Thymus (tissue), 11 donors: ENCODE results near the gene PLEKHG4B. TPM values are rescaled to one million over a fixed set of nuclear protein-coding genes. Genes with fewer than 3 reads are reported as not detected.

ENCODE experiments used
- DNase-seq, 9 donors: peaks; one replicate each; pipeline ENCODE4 v3.0.0-alpha.2; 2013; ENCODE audit warnings: low spot score in 9 of 9, low read depth in 6 of 9, missing footprints in 1 of 9
- H3K27ac ChIP-seq, 2 donors: one replicate each; pipeline ENCODE4 v1.5.1; 2013; ENCODE audit warnings: control low read depth in 1 of 2, low read depth in 1 of 2, low read length in 1 of 2, mild to moderate bottlenecking in 1 of 2, moderate library complexity in 1 of 2
- H3K27me3 ChIP-seq, 2 donors: one replicate each; pipeline ENCODE4 v1.5.1; 2013; ENCODE audit warnings: low read length in 1 of 2; ENCODE audit not compliant: control insufficient read depth in 2 of 2, insufficient read depth in 1 of 2
- H3K36me3 ChIP-seq, 2 donors: one replicate each; pipeline ENCODE4 v1.5.1; 2013; ENCODE audit warnings: low read length in 1 of 2, mild to moderate bottlenecking in 1 of 2, moderate library complexity in 1 of 2; ENCODE audit not compliant: control insufficient read depth in 2 of 2, insufficient read depth in 2 of 2
- H3K4me1 ChIP-seq, 2 donors: one replicate each; pipeline ENCODE4 v1.5.1; 2013; ENCODE audit warnings: low read length in 2 of 2; ENCODE audit not compliant: control insufficient read depth in 2 of 2, insufficient read depth in 2 of 2
- H3K4me3 ChIP-seq, 2 donors: one replicate each; pipeline ENCODE4 v1.5.1; 2013; ENCODE audit warnings: low read length in 2 of 2, control low read depth in 1 of 2, mild to moderate bottlenecking in 1 of 2
- H3K9me3 ChIP-seq, 2 donors: one replicate each; pipeline ENCODE4 v1.5.1; 2013; ENCODE audit warnings: low read length in 1 of 2, mild to moderate bottlenecking in 1 of 2; ENCODE audit not compliant: control insufficient read depth in 2 of 2, insufficient read depth in 1 of 2
- WGBS: extraction: QIAGEN DNeasy Blood & Tissue Kit; methylation state at CpG from one replicate; pipeline ENCODE4 v1.1.7; 2013; 5-methylcytosine and 5-hydroxymethylcytosine counted together
- polyA plus RNA-seq: library from polyadenylated mRNA; stranded (reverse); fragments of 200-250 nt; gene quantifications from one replicate; pipeline ENCODE4 v1.2.3, GENCODE V29; 2013
- total RNA-seq: library from RNA; stranded (reverse); fragments of 120-200 nt; gene quantifications from one replicate; pipeline ENCODE4 v1.2.4, GENCODE V29; 2013
- donor health status: healthy.

The PLEKHG4B gene
- total and polyA plus RNA-seq, 2 donors = 0.47 to 0.64 TPM

DNA sequence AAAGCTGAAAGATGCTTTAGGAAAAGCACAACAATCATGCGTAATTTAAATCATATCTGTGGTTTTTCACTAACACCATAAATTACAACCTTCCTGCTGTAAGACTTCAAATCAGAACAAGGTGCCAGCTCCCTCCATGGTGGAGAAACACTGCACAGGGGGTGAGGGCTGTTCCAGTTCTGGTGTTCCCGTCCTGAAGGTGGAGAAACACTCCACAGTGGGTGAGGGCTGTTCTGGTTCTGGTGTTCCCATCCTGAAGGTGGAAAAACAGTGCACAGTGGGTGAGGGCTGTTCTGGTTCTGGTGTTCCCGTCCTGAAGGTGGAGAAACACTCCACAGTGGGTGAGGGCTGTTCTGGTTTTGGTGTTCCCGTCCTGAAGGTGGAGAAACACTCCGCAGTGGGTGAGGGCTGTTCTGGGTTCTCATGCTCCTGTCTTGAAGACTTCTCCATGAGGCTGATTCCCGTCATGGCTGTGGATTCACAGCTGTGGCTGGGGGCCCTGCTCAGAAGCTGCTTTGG lies 12.9 kb downstream of the PLEKHG4B start:
- no peak overlapping the region for H3K4me3 ChIP-seq
- no peak overlapping the region for H3K27ac ChIP-seq
- WGBS = 82% methylated on average over 6 of the region's 6 CpGs
- H3K4me1 ChIP-seq = no peaks in the 10 kb centered on the region
- peaks cover 0 to 3% of the 10 kb centered on the region in 2 donors for H3K27me3 ChIP-seq
- no peak for DNase-seq
- no peaks in the 10 kb centered on the region for H3K9me3 ChIP-seq
- no peaks in the 10 kb centered on the region for H3K36me3 ChIP-seq

DNA sequence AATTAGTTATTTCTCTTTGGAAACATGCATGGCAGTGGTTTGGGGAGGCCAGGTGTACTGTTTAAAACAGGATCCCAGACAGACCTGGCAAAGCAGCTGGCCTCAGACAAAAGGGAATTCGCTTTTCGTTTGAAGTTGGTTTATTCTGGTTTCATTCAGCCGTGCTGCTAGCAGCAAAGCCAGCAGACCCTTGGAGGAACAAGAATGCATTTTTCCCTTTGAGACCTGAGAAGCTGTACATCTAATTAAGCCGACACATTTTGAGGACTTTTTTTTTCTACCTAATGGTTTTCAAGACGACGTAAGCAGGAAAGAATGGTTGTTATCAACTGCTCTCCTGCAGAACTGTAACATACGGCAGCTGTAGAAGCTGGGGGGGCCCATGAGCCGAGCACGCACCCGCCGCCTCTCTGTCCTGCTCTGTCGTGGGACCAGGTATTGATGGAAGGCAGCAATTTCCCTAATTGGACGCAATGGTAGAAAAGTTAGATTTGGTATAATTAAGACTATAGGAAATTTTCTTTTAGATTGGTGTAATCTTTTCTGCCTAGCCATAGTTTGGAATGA lies 13.6 kb downstream of the PLEKHG4B start:
- H3K4me3 ChIP-seq = no peak overlapping the region
- peaks cover 0 to 3% of the 10 kb centered on the region in 2 donors for H3K27me3 ChIP-seq
- DNase-seq = no peak
- no peaks in the 10 kb centered on the region for H3K9me3 ChIP-seq
- H3K36me3 ChIP-seq = no peaks in the 10 kb centered on the region
- WGBS = 90% methylated on average over 13 of the region's 13 CpGs
- H3K27ac ChIP-seq = no peak overlapping the region
- H3K4me1 ChIP-seq = no peaks in the 10 kb centered on the region

DNA sequence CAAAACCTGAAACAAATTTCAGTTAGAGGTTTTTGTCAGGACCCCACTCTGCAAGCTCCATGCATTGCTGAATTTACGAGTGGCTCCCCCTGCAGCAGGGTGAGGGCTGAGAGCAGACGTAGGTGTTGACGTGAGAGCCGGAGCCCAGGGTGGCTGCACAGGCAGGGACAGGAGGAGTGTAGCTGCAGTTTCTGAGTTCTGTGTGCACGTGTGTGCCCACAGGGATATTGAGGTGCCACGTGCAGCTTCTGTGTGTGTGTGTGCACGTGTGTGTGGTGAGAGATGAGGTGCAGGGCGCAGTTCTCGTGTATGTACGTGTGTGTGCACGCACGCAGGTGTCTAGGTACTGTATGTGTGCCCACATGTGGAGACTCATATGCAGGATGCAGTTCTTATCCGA lies 14.6 kb downstream of the PLEKHG4B start:
- no peaks in the 10 kb centered on the region for H3K36me3 ChIP-seq
- no peak for DNase-seq
- no peak overlapping the region for H3K4me3 ChIP-seq
- no peaks in the 10 kb centered on the region for H3K9me3 ChIP-seq
- H3K4me1 ChIP-seq = no peaks in the 10 kb centered on the region
- H3K27ac ChIP-seq = no peak overlapping the region
- peaks cover 0 to 3% of the 10 kb centered on the region in 2 donors for H3K27me3 ChIP-seq
- 86% methylated on average over 13 of the region's 13 CpGs for WGBS

DNA sequence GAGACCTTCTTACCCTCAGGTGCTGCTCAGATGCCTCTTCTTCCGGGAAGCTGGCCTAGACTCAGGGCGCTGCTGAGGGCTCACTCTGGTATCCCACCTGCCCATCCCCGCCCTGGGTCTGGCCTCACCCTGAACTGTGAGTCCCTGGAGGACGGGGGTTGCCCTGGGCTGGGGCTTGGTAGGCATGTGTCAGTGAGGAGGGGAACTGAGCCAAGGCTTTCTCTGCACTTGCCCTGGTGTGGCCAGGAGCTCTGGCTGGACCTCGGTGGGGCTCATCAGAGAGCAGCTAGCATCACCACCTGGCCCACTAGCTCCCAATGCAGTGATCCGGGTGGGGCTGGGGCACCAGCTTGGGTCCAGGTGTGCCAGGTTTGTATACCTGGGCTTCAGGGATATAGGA lies 15.6 kb downstream of the PLEKHG4B start:
- peaks cover 0 to 3% of the 10 kb centered on the region in 2 donors for H3K27me3 ChIP-seq
- no peak overlapping the region for H3K27ac ChIP-seq
- WGBS = 97% methylated on average over 6 of the region's 6 CpGs
- no peaks in the 10 kb centered on the region for H3K4me1 ChIP-seq
- no peak overlapping the region for H3K4me3 ChIP-seq
- H3K36me3 ChIP-seq = no peaks in the 10 kb centered on the region
- H3K9me3 ChIP-seq = no peaks in the 10 kb centered on the region
- no peak for DNase-seq

DNA sequence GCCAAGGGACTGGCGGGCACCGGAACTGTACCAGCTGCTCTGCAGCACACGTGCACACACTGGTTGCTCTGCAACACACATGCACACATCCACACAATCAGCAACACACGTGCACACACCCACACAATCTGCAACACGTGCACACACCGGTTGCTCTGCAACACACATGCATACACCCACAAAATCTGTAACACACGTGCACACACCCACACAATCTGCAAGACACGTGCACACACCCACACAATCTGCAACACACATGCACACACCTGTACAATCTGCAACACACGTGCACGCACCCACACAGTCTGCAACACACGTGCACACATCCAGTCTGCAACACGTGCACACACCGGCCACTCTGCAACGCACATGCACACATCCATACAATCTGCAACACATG lies 17.9 kb downstream of the PLEKHG4B start:
- WGBS = 98% methylated on average over 14 of the region's 14 CpGs

DNA sequence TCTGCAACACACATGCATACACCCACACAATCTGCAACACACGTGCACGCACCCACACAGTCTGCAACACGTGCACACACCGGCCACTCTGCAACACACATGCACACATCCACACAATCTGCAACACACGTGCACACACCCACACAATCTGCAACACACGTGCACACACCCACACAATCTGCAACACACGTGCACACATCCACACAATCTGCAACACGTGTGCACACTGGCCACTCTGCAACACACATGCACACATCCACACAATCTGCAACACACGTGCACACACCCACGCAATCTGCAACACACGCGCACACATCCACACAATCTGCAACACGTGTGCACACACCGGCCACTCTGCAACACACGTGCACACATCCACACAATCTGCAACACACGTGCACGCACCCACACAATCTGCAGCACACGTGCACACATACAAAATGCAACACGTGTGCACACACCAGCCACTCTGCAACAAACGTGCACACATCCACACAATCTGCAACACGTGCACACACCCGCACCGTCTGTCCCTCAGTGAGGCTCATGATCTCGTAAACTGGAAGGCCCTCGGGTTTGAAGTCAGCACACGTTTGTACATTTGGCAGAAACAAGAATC lies 18.4 kb downstream of the PLEKHG4B start:
- no peaks in the 10 kb centered on the region for H3K36me3 ChIP-seq
- H3K9me3 ChIP-seq = no peaks in the 10 kb centered on the region
- no peak for DNase-seq
- H3K27ac ChIP-seq = no peak overlapping the region
- WGBS = 96% methylated on average over 26 of the region's 26 CpGs
- H3K4me1 ChIP-seq = no peaks in the 10 kb centered on the region
- H3K27me3 ChIP-seq = no peaks in the 10 kb centered on the region
- no peak overlapping the region for H3K4me3 ChIP-seq

More for the DNA sequence above, 17.9 kb downstream of the PLEKHG4B start:
- Histone ChIP-seq H3K36me3 (no peaks in the 10 kb centered on the region), H3K27ac (no peak overlapping the region), H3K9me3 (no peaks in the 10 kb centered on the region), H3K4me3 (no peak overlapping the region), H3K27me3 (no peaks in the 10 kb centered on the region), H3K4me1 (no peaks in the 10 kb centered on the region)
- DNase-seq = no peak

DNA sequence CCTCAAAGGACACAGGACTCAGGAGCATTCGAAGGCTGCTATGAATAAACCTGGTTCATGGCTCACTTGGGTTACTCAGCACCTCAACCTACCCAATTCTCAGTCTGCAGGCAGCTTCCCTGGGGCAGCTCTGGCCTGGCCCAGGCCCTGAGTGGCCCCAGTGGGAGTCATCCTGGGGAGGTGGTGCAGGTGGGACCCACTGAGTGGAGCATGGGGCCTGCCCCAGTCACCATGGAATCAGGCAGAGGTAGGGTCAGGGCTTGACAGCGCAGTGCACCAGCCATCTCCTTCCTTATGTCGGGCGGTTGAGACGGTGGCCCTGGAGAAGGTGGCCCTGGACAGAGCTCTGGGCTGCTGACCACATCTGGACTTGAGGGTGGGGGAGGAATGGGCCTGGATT lies 19.2 kb downstream of the PLEKHG4B start:
- Histone ChIP-seq H3K36me3 (no peaks in the 10 kb centered on the region), H3K27ac (no peak overlapping the region), H3K27me3 (no peaks in the 10 kb centered on the region), H3K4me3 (no peak overlapping the region), H3K9me3 (no peaks in the 10 kb centered on the region), H3K4me1 (no peaks in the 10 kb centered on the region)
- WGBS = 97% methylated on average over 5 of the region's 5 CpGs
- DNase-seq = no peak

DNA sequence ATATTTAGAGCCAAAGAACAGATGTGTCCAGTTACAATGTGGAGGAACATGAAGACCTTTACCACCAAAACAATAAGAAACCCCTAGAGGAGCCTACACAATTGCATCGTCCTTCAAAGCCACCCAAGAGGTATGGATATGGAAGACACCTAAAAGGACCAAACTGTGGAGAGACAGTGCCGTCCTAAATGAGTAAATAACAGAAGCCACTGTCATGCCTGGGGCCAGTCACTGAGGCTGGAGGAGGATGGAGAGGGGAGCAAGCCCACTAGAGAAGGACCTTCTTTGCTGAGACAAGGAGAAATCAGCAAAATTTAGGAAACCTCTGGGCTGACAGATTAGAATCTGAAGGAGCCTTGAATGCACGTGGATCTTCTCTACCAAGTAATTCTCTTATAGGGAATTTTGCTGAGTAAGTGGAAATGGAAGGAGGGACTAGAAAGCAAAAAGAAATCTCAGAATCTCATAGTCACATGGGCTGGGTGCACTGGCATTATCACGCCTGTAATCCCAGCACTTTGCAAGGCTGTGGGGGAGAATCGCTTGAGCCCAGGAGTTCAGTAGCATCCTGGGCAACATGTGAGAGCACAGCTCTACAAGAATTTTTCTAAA lies 27.6 kb downstream of the PLEKHG4B start:
- Histone ChIP-seq H3K27me3 (no peaks in the 10 kb centered on the region), H3K4me3 (no peak overlapping the region), H3K4me1 (no peaks in the 10 kb centered on the region), H3K27ac (no peak overlapping the region), H3K9me3 (peaks cover 0 to 4% of the 10 kb centered on the region in 2 donors), H3K36me3 (no peaks in the 10 kb centered on the region)
- 78% methylated on average over 5 of the region's 5 CpGs for WGBS
- DNase-seq = no peak

DNA sequence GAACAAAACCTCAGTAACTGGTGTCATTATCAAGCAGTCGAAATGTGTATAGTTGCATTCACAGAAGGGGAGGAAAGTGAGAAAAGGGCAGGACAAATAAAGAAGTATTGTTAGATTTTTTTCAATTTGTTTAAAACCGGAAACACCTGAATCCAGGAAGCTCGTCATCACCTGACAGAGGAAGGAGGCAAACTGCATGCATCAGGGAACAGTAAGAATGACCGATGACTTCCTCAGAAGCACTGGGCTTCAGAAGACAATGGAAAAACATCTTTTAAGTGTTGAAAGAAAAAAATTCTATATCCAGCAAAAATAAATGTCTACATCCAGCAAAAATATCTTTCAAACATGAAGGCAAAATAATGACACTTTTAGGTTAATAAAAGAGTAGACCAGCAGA lies 29.5 kb downstream of the PLEKHG4B start:
- Histone ChIP-seq H3K4me1 (no peaks in the 10 kb centered on the region), H3K36me3 (no peaks in the 10 kb centered on the region), H3K27me3 (no peaks in the 10 kb centered on the region), H3K9me3 (peaks cover 0 to 5% of the 10 kb centered on the region in 2 donors), H3K4me3 (no peak overlapping the region), H3K27ac (no peak overlapping the region)
- WGBS = 93% methylated on average over 4 of the region's 4 CpGs
- no peak for DNase-seq
